ENCODE data around the gene KRTAP10-12. TPM values are rescaled to one million over a fixed set of nuclear protein-coding genes. Genes with fewer than 3 reads are reported as not detected.

KRTAP10-12 gene
- total RNA-seq, 1 experiment from 2014 or later = not detected

DNA sequence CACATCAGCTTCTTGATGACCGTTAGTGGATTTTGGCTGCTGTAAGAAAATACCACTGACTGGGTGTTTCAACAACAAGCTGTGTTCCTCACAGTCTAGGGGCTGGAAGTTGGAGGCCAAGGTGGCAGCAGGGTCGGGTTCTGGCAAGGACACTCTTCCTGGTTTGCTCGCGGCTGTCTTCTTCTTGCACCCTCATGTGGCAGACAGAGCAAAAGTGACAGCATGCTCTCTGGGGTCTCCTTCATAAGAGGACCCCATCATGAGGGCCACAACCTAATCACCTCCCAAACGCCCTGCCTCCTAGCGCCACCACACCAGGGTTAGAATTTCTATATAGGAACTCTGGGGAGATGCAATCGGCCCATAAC is 33.0 kb downstream of the KRTAP10-12 start:
- Histone ChIP-seq H3K27ac (ENCODE audit: low read length) (no peak overlapping the region), H3K4me3 (ENCODE audit: low read depth in 2 of 2, low read length in 2 of 2) (no peak overlapping the region), H3K27me3 (ENCODE audit: control insufficient read depth, insufficient read depth, low read length) (no peaks in the 10 kb centered on the region), H3K9me3 (ENCODE audit: control insufficient read depth, insufficient read depth, low read depth, low read length) (no peaks in the 10 kb centered on the region), H3K4me1 (ENCODE audit: control insufficient read depth, insufficient read depth, low read length) (no peaks in the 10 kb centered on the region), H3K36me3 (ENCODE audit: control insufficient read depth, insufficient read depth, low read length) (no peaks in the 10 kb centered on the region)
- ChIA-PET POLR2A (no interaction called here), CTCF (no interaction called here)
- BruUV-seq (replicated peaks) = no TSS peak
- intact Hi-C loops (cut with micrococcal nuclease; ENCODE audit: unreplicated experiment) (no loop called here), in situ Hi-C loops (cut with HindIII; ENCODE audit: low pct_unique_long_range_greater_than_20kb, low sequenced_read_pairs) (no loop called here)
- DNase-seq (ENCODE audit: low read depth, low spot score) = no peak
- no peak for ATAC-seq
- TF ChIP-seq, protein P1, sequence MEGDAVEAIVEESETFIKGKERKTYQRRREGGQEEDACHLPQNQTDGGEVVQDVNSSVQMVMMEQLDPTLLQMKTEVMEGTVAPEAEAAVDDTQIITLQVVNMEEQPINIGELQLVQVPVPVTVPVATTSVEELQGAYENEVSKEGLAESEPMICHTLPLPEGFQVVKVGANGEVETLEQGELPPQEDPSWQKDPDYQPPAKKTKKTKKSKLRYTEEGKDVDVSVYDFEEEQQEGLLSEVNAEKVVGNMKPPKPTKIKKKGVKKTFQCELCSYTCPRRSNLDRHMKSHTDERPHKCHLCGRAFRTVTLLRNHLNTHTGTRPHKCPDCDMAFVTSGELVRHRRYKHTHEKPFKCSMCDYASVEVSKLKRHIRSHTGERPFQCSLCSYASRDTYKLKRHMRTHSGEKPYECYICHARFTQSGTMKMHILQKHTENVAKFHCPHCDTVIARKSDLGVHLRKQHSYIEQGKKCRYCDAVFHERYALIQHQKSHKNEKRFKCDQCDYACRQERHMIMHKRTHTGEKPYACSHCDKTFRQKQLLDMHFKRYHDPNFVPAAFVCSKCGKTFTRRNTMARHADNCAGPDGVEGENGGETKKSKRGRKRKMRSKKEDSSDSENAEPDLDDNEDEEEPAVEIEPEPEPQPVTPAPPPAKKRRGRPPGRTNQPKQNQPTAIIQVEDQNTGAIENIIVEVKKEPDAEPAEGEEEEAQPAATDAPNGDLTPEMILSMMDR (IDR thresholded peaks at IDR 0.05) = no peak
- TF ChIP-seq REST (IDR thresholded peaks at IDR 0.05; ENCODE audit: insufficient read depth in 1 of 2, low read depth in 2 of 2, low read length in 1 of 2) (no peak), POLR2AphosphoS5 (IDR thresholded peaks at IDR 0.05; ENCODE audit: low read depth, low read length) (no peak), SIN3A (IDR thresholded peaks at IDR 0.05; ENCODE audit: borderline replicate concordance, insufficient read depth, low read depth, low read length) (no peak)

- Histone ChIP-seq H3K27ac (ENCODE audit: low read length) (no peak overlapping the region), H3K4me1 (ENCODE audit: control insufficient read depth, insufficient read depth, low read length) (no peaks in the 10 kb centered on the region), H3K27me3 (ENCODE audit: control insufficient read depth, insufficient read depth, low read length) (no peaks in the 10 kb centered on the region), H3K4me3 (ENCODE audit: low read depth in 2 of 2, low read length in 2 of 2) (no peak overlapping the region), H3K9me3 (ENCODE audit: control insufficient read depth, insufficient read depth, low read depth, low read length) (no peaks in the 10 kb centered on the region), H3K36me3 (ENCODE audit: control insufficient read depth, insufficient read depth, low read length) (no peaks in the 10 kb centered on the region)
- POLR2A ChIA-PET = no interaction called here
- DNase-seq (ENCODE audit: low read depth, low spot score) (no peak), ATAC-seq (no peak)
- in situ Hi-C loops (cut with HindIII; ENCODE audit: low pct_unique_long_range_greater_than_20kb, low sequenced_read_pairs) (no loop called here), intact Hi-C loops (cut with micrococcal nuclease; ENCODE audit: unreplicated experiment) (no loop called here)
- no TSS peak for BruUV-seq (replicated peaks)
- CTCF ChIA-PET = no interaction called here
- no peak for TF ChIP-seq SIN3A (IDR thresholded peaks at IDR 0.05; ENCODE audit: borderline replicate concordance, insufficient read depth, low read depth, low read length)
- TF ChIP-seq, protein P1 (IDR thresholded peaks at IDR 0.05) = no peak
- no peak for TF ChIP-seq POLR2AphosphoS5 (IDR thresholded peaks at IDR 0.05; ENCODE audit: low read depth, low read length)
- TF ChIP-seq REST (IDR thresholded peaks at IDR 0.05; ENCODE audit: insufficient read depth in 1 of 2, low read depth in 2 of 2, low read length in 1 of 2) = no peak
- no peak for TF ChIP-seq TCF7L2 (IDR thresholded peaks at IDR 0.05; ENCODE audit: low read depth, low read length)
Measured at GRCh38 chr21:44730951-44731579, 34.1 kb downstream of the KRTAP10-12 start.

Data from Panc1 (cell line).